Prostate gland (tissue), 2 donors: Measurements from ENCODE around the gene TK1. TPM values are rescaled to one million over a fixed set of nuclear protein-coding genes. Genes with fewer than 3 reads are reported as not detected.

Source experiments
- DNase-seq: peaks from one replicate; pipeline ENCODE4 v3.0.0-alpha.2; 2019; ENCODE audit warnings: low spot score
- H3K27ac ChIP-seq, 2 donors: fragments of 200-600 bp; sonication (generic); 2 replicates each; pipeline ENCODE4 v1.5.1; 2017 to 2019
- H3K27me3 ChIP-seq: fragments of 200-600 bp; sonication (generic); replicated peaks from 2 replicates; pipeline ENCODE4 v1.5.1; 2019; ENCODE audit not compliant: insufficient read depth
- H3K36me3 ChIP-seq, 2 donors: fragments of 200-600 bp; sonication (generic); 1 replicate in 1 of 2; 2 replicates in 1 of 2; pipeline versions ENCODE4 v1.5.1 to v1.8.1; 2017 to 2019
- H3K4me1 ChIP-seq: fragments of 200-600 bp; sonication (generic); replicated peaks from 2 replicates; pipeline ENCODE4 v1.5.1; 2019
- H3K4me3 ChIP-seq, 2 donors: fragments of 200-600 bp; sonication (generic); 2 replicates each; pipeline ENCODE4 v1.5.1; 2017 to 2019
- H3K9me3 ChIP-seq: fragments of 200-600 bp; sonication (generic); 2 replicates; pipeline ENCODE4 v1.5.1; 2017
- CTCF ChIP-seq, 4 experiments: fragments of 200-600 bp in 2 of 4; fragments of 450-650 bp in 2 of 4; sonication (generic) in 2 of 4; IDR thresholded peaks; 1 replicate in 3 of 4; 2 replicates in 1 of 4; pipeline ENCODE4 v1.5.1; 2016 to 2019; ENCODE audit warnings: antibody characterized with exemption in 4 of 4, mild to moderate bottlenecking in 2 of 4, moderate library complexity in 2 of 4
- POLR2A ChIP-seq: fragments of 450-650 bp; IDR thresholded peaks from one replicate; pipeline ENCODE4 v1.6.1; 2016; ENCODE audit warnings: antibody characterized with exemption, mild to moderate bottlenecking
- POLR2AphosphoS5 ChIP-seq: sonication (generic); formaldehyde crosslinking; IDR thresholded peaks from one replicate; pipeline ENCODE4 v1.6.1; 2017; ENCODE audit warnings: antibody characterized with exemption
- WGBS: methylation state at CpG from one replicate; pipeline ENCODE4 v1.1.5; 2018; 5-methylcytosine and 5-hydroxymethylcytosine counted together
- intact Hi-C: fragments of 100-400 bp; cut with DNase I; formaldehyde crosslinking; loops from one replicate; pipeline ENCODE4 v1.14.2; 2022
- total RNA-seq, 2 donors: library from RNA; depleted of rRNA; stranded (reverse); fragments of >200 nt; gene quantifications; one replicate each; pipeline ENCODE4 v1.1.0, GENCODE V29; 2016

The TK1 gene
- total RNA-seq, 2 donors from 2014 or later, result 10.8 to 11.2 TPM

DNA sequence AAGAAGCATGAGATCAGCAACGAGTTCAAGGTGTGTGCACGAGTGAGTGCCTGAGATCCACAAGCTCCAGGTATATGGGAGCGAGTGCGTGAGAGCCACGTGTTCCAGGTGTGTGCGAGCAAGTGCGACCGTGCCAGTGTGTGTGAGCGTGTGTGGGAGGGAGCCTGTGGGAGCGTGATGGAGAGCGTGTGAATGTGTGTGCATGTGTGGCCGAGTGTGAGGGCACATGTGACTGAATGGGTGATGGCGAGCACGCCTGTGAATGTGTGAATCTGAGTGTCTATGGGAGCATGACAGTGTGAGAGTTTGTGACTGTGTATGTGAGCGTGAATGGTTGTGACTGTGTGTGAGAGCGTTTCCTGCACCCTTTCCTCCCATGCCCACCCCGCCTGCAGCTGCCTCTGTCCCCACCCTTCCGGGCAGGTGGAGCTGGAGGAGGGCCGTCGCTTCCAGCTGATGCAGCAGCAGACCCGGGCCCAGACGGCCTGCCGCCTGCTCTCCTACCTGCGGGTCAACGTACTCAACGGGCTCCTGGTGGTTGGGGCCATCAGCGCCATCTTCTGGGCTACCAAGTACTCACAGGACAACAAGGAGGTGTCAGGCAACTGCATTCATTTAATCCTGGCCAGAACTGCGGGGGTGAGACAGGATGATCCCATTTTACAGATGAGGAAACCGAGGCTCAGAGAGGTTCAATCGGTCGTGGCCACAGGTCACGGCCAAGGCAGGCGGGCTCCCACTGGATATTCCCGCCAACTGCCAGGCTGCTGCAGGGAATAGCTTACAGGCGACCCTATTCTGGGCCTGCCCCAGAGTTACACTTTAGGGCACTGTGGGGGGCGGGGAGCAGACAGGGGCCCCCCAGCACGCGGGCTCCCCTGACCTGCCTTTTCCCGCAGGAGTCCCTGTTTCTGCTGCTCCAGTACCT lies 52.6 kb downstream of the TK1 start:
- peak in 3 of 4 experiments; percentile 36 to 65 (median 64) for TF ChIP-seq CTCF (IDR thresholded peaks at IDR 0.05)
- no peak for TF ChIP-seq POLR2A
- peak; percentile 43 for TF ChIP-seq POLR2AphosphoS5
- intact Hi-C loops, result no loop called here
- Histone ChIP-seq H3K36me3 (no peaks in the 10 kb centered on the region), H3K4me1 (no peaks in the 10 kb centered on the region), H3K27ac (no peak overlapping the region), H3K27me3 (no peaks in the 10 kb centered on the region), H3K4me3 (no peak overlapping the region), H3K9me3 (no peaks in the 10 kb centered on the region)
- WGBS, result 64% methylated on average over 39 of the region's 39 CpGs
- peak; percentile 54 for DNase-seq

DNA sequence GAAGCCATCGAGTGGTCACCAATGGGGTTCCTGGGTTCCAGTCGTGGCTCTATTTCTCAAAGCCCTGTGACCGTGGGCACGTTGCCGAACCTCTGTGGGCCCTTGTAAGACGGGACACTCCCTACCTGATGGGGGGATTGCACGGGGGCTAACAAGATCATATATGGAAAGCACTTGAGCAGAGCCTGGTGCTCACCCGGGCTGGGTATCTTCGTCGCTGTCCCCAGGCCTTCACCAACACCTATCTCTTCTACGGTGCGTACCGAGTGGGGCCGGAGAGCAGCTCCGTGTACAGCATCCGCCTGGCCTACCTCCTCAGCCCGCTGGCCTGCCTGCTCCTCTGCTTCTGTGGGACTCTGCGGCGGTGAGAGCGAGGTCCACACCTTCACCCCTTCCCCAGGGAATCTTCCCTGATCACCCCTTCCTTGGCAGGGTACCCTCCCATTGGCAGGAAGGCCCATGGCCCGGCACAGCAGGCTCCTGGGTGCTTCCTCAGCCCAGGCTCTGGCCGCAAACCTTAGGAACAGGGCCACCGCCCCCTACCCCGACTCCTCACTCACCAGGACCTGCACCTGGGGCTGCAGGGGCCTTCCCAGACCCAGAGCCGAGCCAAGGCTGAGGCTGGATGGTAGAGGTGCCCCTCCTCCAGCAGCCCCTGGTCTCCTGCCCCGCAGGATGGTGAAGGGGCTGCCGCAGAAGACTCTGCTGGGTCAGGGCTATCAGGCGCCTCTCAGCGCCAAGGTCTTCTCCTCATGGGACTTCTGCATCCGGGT lies 53.5 kb downstream of the TK1 start:
- Histone ChIP-seq H3K27ac (no peak overlapping the region), H3K27me3 (no peaks in the 10 kb centered on the region), H3K36me3 (no peaks in the 10 kb centered on the region), H3K9me3 (no peaks in the 10 kb centered on the region), H3K4me3 (no peak overlapping the region), H3K4me1 (no peaks in the 10 kb centered on the region)
- TF ChIP-seq CTCF (IDR thresholded peaks at IDR 0.05) (no peak), POLR2A (no peak), POLR2AphosphoS5 (no peak)
- 93% methylated on average over 29 of the region's 30 CpGs for WGBS
- DNase-seq, result no peak
- intact Hi-C loops, result no loop called here

DNA sequence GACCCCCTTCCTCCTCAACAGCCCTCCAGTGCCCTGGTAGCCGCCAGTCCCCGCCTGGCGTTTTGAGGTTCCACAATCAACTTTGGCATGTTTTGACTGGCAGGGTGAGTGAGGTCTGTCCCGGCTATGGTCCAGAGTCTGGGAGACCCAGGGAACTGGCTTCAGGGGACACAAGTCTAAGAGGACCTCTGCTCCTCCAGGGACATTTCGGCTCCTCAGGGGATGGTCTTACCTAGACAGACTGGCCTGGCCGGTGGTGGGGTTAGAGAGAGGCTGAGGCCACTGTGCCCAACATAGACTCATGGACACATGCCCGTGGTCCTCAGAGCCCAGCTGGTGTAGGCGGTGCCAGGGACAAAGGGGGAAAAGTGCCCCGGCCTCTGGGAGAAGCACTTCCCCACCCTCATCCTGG lies 54.1 kb downstream of the TK1 start:
- Histone ChIP-seq H3K4me3 (no peak overlapping the region), H3K9me3 (no peaks in the 10 kb centered on the region), H3K36me3 (no peaks in the 10 kb centered on the region), H3K27ac (no peak overlapping the region), H3K27me3 (no peaks in the 10 kb centered on the region), H3K4me1 (no peaks in the 10 kb centered on the region)
- no peak for DNase-seq
- TF ChIP-seq POLR2AphosphoS5, result no peak
- TF ChIP-seq POLR2A, result no peak
- no peak for TF ChIP-seq CTCF (IDR thresholded peaks at IDR 0.05)
- intact Hi-C loops, result no loop called here
- WGBS, result 77% methylated on average over 9 of the region's 9 CpGs

- Histone ChIP-seq H3K27ac (peak overlapping the region; percentile 4 to 27), H3K9me3 (no peaks in the 10 kb centered on the region), H3K36me3 (no peaks in the 10 kb centered on the region), H3K27me3 (no peaks in the 10 kb centered on the region), H3K4me3 (peak overlapping the region; percentile 13 to 27), H3K4me1 (peaks cover 4% of the 10 kb centered on the region)
- TF ChIP-seq POLR2AphosphoS5 (no peak), POLR2A (peak; percentile 63), CTCF (IDR thresholded peaks at IDR 0.05) (no peak)
- 37% methylated on average over 26 of the region's 38 CpGs for WGBS
- peak; percentile 49 for DNase-seq
- intact Hi-C loops, result no loop called here
Measured at GRCh38 chr17:78132084-78132676, 54.7 kb downstream of the TK1 start.
